Body of pancreas (tissue), 4 donors: ENCODE results near the gene NOXA1. TPM values are rescaled to one million over a fixed set of nuclear protein-coding genes. Genes with fewer than 3 reads are reported as not detected.

Experiments
- ATAC-seq: fragments of 150-250 bp; one replicate; pipeline ENCODE4 v1.9.1; 2016
- DNase-seq, 4 donors: peaks; one replicate each; pipeline ENCODE4 v3.0.0-alpha.2; 2019
- H3K27ac ChIP-seq, 4 donors: fragments of 200-600 bp; sonication (generic); 1 replicate in 3 of 4; 2 replicates in 1 of 4; pipeline versions ENCODE4 v1.5.1 to v1.6.1; 2016 to 2019; ENCODE audit warnings: mild to moderate bottlenecking in 1 of 4, mixed read lengths in 1 of 4, moderate library complexity in 1 of 4
- H3K27me3 ChIP-seq, 2 donors: fragments of 200-600 bp; sonication (generic); one replicate each; pipeline ENCODE4 v1.6.0; 2016; ENCODE audit warnings: mild to moderate bottlenecking in 1 of 2
- H3K36me3 ChIP-seq, 2 donors: fragments of 200-600 bp; sonication (generic); replicated peaks in 1 of 2; 2 replicates each; pipeline ENCODE4 v1.5.1; 2016; ENCODE audit warnings: low read depth in 2 of 2; ENCODE audit not compliant: insufficient read depth in 1 of 2
- H3K4me1 ChIP-seq: fragments of 200-600 bp; sonication (generic); one replicate; pipeline ENCODE4 v1.6.0; 2016
- H3K4me3 ChIP-seq, 2 donors: fragments of 200-600 bp; sonication (generic); 1 replicate in 1 of 2; 2 replicates in 1 of 2; pipeline ENCODE4 v1.5.1; 2016 to 2019
- H3K9me3 ChIP-seq, 3 donors: fragments of 200-600 bp; sonication (generic); 1 replicate in 2 of 3; 2 replicates in 1 of 3; pipeline ENCODE4 v1.5.1; 2016
- CTCF ChIP-seq, 7 experiments: fragments of 450-650 bp in 4 of 7; fragments of 200-600 bp in 3 of 7; sonication (generic) in 3 of 7; IDR thresholded peaks; one replicate each; pipeline ENCODE4 v1.5.1; 2016 to 2019; ENCODE audit warnings: antibody characterized with exemption in 7 of 7
- POLR2A ChIP-seq, 3 donors: fragments of 450-650 bp; IDR thresholded peaks; one replicate each; pipeline ENCODE4 v1.6.1; 2016; ENCODE audit warnings: antibody characterized with exemption in 3 of 3, mild to moderate bottlenecking in 2 of 3
- WGBS, 2 donors: methylation state at CpG; one replicate each; pipeline ENCODE4 v1.1.5; 2017; 5-methylcytosine and 5-hydroxymethylcytosine counted together
- intact Hi-C: fragments of 100-400 bp; cut with DNase I; formaldehyde crosslinking; loops from one replicate; pipeline ENCODE4 v1.15.1; 2023
- total RNA-seq, 2 donors: library from RNA; depleted of rRNA; stranded (reverse); fragments of >200 nt; gene quantifications; one replicate each; pipeline ENCODE4 v1.1.0, GENCODE V29; 2016

The NOXA1 gene
- total RNA-seq, 2 donors from 2014 or later = 7.3 to 12.9 TPM

GRCh38 chr9:137412431-137412830 lies 10.8 kb upstream of the NOXA1 start:
- Histone ChIP-seq H3K36me3 (no peaks in the 10 kb centered on the region), H3K4me3 (no peak overlapping the region), H3K4me1 (peaks cover 20% of the 10 kb centered on the region), H3K27me3 (no peaks in the 10 kb centered on the region), H3K27ac (peak overlapping the region in 3 of 4 donors; percentile 66 to 93 (median 91)), H3K9me3 (no peaks in the 10 kb centered on the region)
- TF ChIP-seq POLR2A (IDR thresholded peaks at IDR 0.05) (no peak), CTCF (IDR thresholded peaks at IDR 0.05) (no peak)
- no peak for DNase-seq
- ATAC-seq = no peak
- intact Hi-C loops = loop anchor here (10.0 kb wide), 1 partner anchor 98 kb away; no protein-coding TSS in a partner anchor
- 75 to 82% methylated on average over 7 to 10 of the region's 10 CpGs for WGBS, 2 donors

GRCh38 chr9:137415451-137415850 lies 7.7 kb upstream of the NOXA1 start:
- DNase-seq (no peak), ATAC-seq (no peak)
- WGBS, 2 donors = 82 to 83% methylated on average over 2 to 5 of the region's 5 CpGs
- Histone ChIP-seq H3K27ac (no peak overlapping the region), H3K4me1 (peaks cover 17% of the 10 kb centered on the region), H3K27me3 (no peaks in the 10 kb centered on the region), H3K9me3 (no peaks in the 10 kb centered on the region), H3K4me3 (no peak overlapping the region), H3K36me3 (no peaks in the 10 kb centered on the region)
- TF ChIP-seq POLR2A (IDR thresholded peaks at IDR 0.05) (no peak), CTCF (IDR thresholded peaks at IDR 0.05) (no peak)
- intact Hi-C loops = loop anchor here (10.0 kb wide), 1 partner anchor 101 kb away; no protein-coding TSS in a partner anchor

- no peaks in the 10 kb centered on the region for H3K36me3 ChIP-seq
- TF ChIP-seq CTCF (IDR thresholded peaks at IDR 0.05) (no peak), POLR2A (IDR thresholded peaks at IDR 0.05) (no peak)
- intact Hi-C loops = loop anchor here (10.0 kb wide), 1 partner anchor 101 kb away; no protein-coding TSS in a partner anchor
- no peaks in the 10 kb centered on the region for H3K27me3 ChIP-seq
- H3K27ac ChIP-seq = no peak overlapping the region
- no peaks in the 10 kb centered on the region for H3K9me3 ChIP-seq
- H3K4me3 ChIP-seq = no peak overlapping the region
- DNase-seq = no peak
- WGBS, 2 donors = 91 to 96% methylated on average over 11 to 15 of the region's 23 CpGs
- ATAC-seq = no peak
- peaks cover 11% of the 10 kb centered on the region for H3K4me1 ChIP-seq
These were observed 7.1 kb upstream of the NOXA1 start for GRCh38 chr9:137416006-137416562.

GRCh38 chr9:137416563-137417151 lies 6.5 kb upstream of the NOXA1 start:
- ATAC-seq (no peak), DNase-seq (no peak)
- TF ChIP-seq CTCF (IDR thresholded peaks at IDR 0.05) = no peak
- TF ChIP-seq POLR2A (IDR thresholded peaks at IDR 0.05) = no peak
- Histone ChIP-seq H3K4me3 (no peak overlapping the region), H3K36me3 (no peaks in the 10 kb centered on the region), H3K27me3 (no peaks in the 10 kb centered on the region), H3K27ac (no peak overlapping the region), H3K9me3 (no peaks in the 10 kb centered on the region), H3K4me1 (peaks cover 11% of the 10 kb centered on the region)
- WGBS, 2 donors = 91 to 95% methylated on average over 17 to 25 of the region's 45 CpGs
- intact Hi-C loops = loop anchor here (10.0 kb wide), 1 partner anchor 102 kb away; no protein-coding TSS in a partner anchor
